HUES64 (cell line): Measurements from ENCODE around the gene KRTAP10-8.
"Not testable (repeated sequence)": the region's sequence is repeated elsewhere in the genome, so short reads cannot be mapped to it uniquely, and the experiment has no call there.

ENCODE experiments used
- H3K27ac ChIP-seq: 2 replicates; pipeline ENCODE4 v1.7.0; 2013; ENCODE audit warnings: low read depth, low read length, inconsistent platforms
- H3K27me3 ChIP-seq: 2 replicates; pipeline ENCODE4 v1.6.1; 2013; ENCODE audit warnings: mild to moderate bottlenecking, low read length; ENCODE audit not compliant: insufficient read depth
- H3K36me3 ChIP-seq: 2 replicates; pipeline ENCODE4 v1.6.1; 2013; ENCODE audit warnings: mild to moderate bottlenecking, low read length; ENCODE audit not compliant: insufficient read depth
- H3K4me1 ChIP-seq: 2 replicates; pipeline ENCODE4 v1.6.1; 2013; ENCODE audit warnings: mild to moderate bottlenecking, low read length, moderate library complexity; ENCODE audit not compliant: insufficient read depth
- H3K4me3 ChIP-seq: 2 replicates; pipeline ENCODE4 v1.5.1; 2013; ENCODE audit warnings: mild to moderate bottlenecking, low read length, moderate library complexity
- H3K9ac ChIP-seq: 2 replicates; pipeline ENCODE4 v1.6.1; 2013; ENCODE audit warnings: mild to moderate bottlenecking, low read depth, low read length
- H3K9me3 ChIP-seq: 2 replicates; pipeline ENCODE4 v1.6.1; 2013; ENCODE audit warnings: low read depth, low read length; ENCODE audit not compliant: insufficient read depth
- WGBS: fragments of 150-250, 120-280 bp; methylation state at CpG from one replicate; pipeline ENCODE4 v1.1.7; 2013; ENCODE audit warnings: missing lambda C conversion rate; 5-methylcytosine and 5-hydroxymethylcytosine counted together

The KRTAP10-8 gene

DNA sequence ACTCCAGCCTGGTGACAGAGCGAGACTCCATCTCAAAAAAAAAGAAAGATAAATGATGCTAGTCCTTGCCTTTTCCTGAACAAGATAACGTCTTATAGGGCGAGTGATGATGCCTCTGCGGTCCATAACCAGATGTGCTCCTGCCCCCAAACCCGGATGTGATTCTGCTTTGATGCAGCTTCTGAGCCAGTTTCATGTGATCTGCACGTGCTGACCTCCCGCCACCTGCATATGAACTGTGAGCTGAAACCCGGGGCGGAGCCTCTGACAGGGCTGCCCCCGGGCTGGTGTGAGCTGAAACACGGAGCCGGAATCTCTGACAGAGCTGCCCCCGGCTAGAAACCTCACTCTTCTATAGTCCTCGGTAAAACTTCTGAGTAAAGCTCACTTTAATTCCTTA, 41.2 kb downstream of the KRTAP10-8 start:
- Histone ChIP-seq H3K36me3 (no peaks in the 10 kb centered on the region), H3K9ac (no peak overlapping the region), H3K27me3 (no peaks in the 10 kb centered on the region), H3K4me1 (no peaks in the 10 kb centered on the region), H3K4me3 (no peak overlapping the region), H3K9me3 (no peaks in the 10 kb centered on the region), H3K27ac (no peak overlapping the region)
- WGBS, result 83% methylated on average over 14 of the region's 14 CpGs

DNA sequence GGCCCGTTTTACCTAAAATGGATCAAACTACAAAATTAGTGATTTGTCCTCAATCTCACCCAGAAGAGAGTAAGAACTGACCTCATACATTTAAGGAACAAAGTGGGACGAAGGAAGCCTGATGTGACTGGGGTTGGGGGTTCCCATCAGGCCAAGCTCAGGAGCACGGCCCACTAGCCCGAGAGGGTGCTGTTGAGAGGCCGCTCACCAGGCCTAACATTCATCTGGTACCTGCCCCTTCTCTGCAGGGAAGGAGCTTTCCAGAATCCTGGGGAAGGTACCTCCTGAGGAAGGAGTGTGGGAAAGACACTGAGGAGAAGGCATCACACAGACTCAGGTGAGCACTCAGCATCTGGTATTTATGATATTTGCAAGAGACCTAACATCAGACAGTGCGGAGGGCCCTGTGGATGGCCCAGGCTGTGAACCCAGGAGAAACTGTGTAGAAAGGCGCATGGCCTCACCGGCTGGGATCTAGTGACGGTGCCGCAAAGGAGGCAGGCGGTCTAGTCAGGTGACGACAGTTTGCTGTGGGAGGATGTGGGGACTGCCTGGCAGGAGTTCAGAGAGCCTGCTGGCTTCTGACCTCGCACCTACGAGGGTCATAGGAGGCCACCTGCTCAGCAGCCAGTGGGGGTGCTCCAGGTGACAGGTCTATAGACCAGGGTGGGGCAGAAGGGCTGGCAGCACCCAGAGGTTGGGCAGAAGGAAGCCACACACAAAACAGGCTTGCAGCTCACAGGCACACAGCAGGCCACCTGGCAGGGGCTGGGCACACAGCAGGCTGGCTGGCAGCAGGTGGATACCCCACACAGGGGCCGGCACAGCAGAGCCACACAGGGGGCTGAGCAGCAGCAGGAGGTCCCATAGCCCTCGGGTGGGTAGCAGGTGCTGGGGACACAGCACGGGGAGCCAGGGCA, 42.0 kb downstream of the KRTAP10-8 start:
- no peaks in the 10 kb centered on the region for H3K27me3 ChIP-seq
- no peaks in the 10 kb centered on the region for H3K9me3 ChIP-seq
- 89% methylated on average over 17 of the region's 17 CpGs for WGBS

DNA sequence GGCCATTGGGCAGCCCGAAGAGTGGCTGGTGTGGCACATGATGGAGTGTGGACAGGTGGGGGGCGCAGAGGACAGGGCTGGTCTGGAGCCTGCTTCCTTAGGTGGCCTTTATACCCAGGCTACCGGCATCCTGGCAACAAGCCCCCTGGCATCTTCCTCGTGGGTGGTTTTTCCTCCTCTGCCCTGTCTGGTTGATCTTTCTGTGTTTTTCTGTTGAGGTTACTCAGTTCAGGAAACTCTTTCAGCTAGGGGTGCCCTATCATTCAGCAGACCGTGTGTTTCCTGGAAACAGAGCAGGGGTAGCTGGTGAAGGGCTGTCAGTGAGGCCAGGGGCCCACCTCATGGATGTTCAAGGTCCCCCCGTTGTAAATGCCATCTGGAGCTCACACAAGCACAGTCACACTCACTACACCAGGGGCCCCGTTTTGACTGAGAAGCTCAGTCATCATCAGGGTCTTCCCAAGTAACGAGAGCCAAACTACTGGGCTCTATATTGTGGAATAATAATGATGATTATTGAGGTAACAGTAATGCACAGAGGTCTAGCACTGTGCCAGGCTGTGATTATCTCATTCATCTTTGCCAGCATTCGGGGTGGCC, 42.8 kb downstream of the KRTAP10-8 start, which contains the start of gene KRTAP12-4:
Gene KRTAP12-4 (minus strand): TSS at position 84 of the 600 bp plus-strand sequence. CDS start 45 bp downstream, at position 39.
- Histone ChIP-seq H3K4me3 (no peak within 1 kb of the TSS), H3K36me3 (no peaks in the 10 kb centered on the region), H3K27ac (no peak within 1 kb of the TSS), H3K4me1 (peaks cover 13% of the 10 kb centered on the region), H3K9ac (no peak within 1 kb of the TSS), H3K27me3 (no peaks in the 10 kb centered on the region), H3K9me3 (no peaks in the 10 kb centered on the region)
- 92% methylated on average over 9 of the region's 9 CpGs for WGBS

More for the DNA sequence above, 42.0 kb downstream of the KRTAP10-8 start:
- H3K9ac ChIP-seq, result no peak overlapping the region
- peaks cover 5% of the 10 kb centered on the region; the same call in 1 of the 2 replicates for H3K4me1 ChIP-seq
- H3K27ac ChIP-seq, result no peak overlapping the region
- no peak overlapping the region for H3K4me3 ChIP-seq
- no peaks in the 10 kb centered on the region for H3K36me3 ChIP-seq

DNA sequence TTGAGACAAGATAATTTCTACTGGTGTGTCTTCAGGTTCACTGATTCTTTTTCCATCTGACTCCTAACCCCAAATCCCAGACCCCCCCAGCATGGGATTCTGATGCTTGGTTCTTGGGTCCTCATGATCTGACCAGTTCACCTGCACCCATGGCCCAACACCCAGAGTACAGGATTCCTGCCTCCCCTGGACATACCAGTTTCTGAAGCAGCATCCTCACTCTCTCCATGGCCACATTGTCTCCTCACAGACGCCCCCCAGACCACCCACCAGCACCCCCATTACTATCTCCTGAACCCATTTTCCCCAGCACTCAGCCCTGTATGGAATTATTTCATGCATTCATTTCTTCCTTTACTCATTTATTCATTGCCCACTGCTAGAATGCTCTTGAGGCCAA, 45.0 kb downstream of the KRTAP10-8 start:
- Histone ChIP-seq H3K9me3 (no peaks in the 10 kb centered on the region), H3K36me3 (no peaks in the 10 kb centered on the region), H3K27me3 (no peaks in the 10 kb centered on the region), H3K27ac (no peak overlapping the region), H3K4me3 (no peak overlapping the region), H3K4me1 (peaks cover 25% of the 10 kb centered on the region), H3K9ac (no peak overlapping the region)
- WGBS, result 76% methylated on average over 1 of the region's 1 CpG

DNA sequence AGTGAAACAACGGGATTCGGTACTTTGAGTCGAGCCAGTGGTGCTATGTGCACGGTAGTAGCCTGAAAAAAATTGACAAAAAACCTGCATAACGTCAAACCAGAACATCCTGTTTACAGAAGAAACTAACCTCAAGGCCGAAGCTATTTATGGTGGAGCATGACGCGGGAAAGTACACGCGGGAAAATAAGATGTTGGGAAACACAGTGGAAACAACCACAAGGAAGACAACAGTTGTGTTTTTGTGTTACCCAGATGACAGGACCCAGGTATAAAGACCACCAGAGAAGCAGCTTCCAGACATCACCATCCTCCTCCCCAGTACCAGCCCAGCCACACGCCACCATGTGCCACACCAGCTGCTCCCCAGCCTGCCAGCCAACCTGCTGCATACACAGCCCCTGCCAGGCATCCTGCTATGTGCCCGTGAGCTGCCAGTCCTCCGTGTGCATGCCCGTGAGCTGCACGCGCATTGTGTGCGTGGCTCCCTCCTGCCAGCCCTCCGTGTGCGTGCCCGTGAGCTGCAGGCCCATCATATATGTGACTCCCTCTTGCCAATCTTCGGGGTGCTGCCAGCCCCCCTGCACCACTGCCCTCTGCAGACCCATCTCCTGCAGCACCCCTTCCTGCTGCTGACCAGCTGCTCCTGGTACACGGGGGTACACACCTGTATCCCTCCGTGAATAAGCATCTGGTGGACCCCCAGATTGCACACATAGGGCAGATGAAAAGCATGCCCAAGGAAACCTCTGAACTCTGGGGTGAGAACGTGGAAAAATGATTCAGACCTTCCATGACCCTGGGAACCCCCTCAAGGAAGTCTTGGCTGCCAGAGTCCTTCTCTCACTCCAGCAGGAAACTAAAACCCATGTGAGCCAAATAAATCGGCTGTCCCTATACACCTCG, 46.0 kb downstream of the KRTAP10-8 start, which contains the start of gene KRTAP12-3:
Gene KRTAP12-3 (plus strand): TSS at position 298 of the 906 bp plus-strand sequence. CDS start 48 bp downstream, at position 346.
- no peaks in the 10 kb centered on the region for H3K36me3 ChIP-seq
- no peaks in the 10 kb centered on the region for H3K27me3 ChIP-seq
- H3K27ac ChIP-seq, result no peak within 1 kb of the TSS
- no peaks in the 10 kb centered on the region for H3K9me3 ChIP-seq
- H3K9ac ChIP-seq, result no peak within 1 kb of the TSS
- peaks cover 25% of the 10 kb centered on the region for H3K4me1 ChIP-seq
- 94% methylated on average over 26 of the region's 26 CpGs for WGBS
- H3K4me3 ChIP-seq, result no peak within 1 kb of the TSS

DNA sequence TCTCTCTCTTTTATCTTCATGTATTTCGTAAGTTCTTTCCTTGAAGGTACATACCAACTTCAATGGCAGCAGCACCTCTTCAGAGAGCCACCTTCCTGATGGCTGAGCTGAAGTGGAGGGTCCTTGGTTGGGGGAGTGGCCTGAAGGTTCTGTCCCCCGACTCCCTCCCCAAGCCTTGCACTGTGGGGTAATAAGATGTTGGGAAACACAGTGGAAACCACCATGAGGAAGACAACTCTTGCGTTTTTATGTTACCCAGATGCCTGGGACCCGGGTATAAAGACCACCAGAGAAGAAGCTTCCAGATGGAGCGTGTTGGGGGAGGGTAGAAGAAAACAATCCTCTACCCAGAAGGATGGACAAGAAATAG, 46.6 kb downstream of the KRTAP10-8 start:
- Histone ChIP-seq H3K9me3 (no peaks in the 10 kb centered on the region), H3K27ac (no peak overlapping the region), H3K4me1 (peaks cover 25% of the 10 kb centered on the region), H3K27me3 (no peaks in the 10 kb centered on the region), H3K4me3 (no peak overlapping the region), H3K9ac (no peak overlapping the region), H3K36me3 (no peaks in the 10 kb centered on the region)
- 94% methylated on average over 5 of the region's 5 CpGs for WGBS

DNA sequence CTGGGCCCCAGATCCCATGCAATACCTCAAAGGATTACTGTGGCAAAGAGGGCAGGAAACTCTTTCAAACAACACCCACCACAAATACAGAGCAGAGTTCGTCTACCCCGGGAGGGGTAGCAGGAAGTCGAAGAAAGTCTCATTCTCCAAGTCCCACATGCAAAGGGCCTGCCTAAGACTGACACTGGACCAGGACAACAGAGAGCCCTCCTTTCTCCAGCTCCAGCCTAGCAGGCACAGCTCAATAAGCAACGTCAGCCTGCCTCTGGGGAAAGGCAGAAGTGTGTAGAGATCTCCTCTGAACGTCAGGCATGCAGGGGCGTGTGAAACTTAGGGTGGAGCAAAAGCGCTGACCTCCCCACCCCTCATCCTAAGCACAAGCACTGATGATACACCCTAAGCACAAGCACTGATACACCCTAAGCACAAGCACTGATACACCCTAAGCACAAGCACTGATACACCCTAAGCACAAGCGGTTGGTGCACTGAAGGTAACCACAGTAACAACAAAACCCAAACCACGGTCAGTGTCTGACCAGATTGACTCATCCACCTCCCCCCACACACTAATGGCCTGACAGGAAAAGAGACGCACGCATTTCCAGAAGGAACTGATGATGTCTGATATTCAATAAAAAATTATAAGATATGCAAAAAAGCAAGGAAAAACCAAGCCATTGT, 47.2 kb downstream of the KRTAP10-8 start:
- Histone ChIP-seq H3K9me3 (no peaks in the 10 kb centered on the region), H3K4me1 (peaks cover 25% of the 10 kb centered on the region), H3K36me3 (no peaks in the 10 kb centered on the region), H3K27ac (no peak overlapping the region), H3K4me3 (no peak overlapping the region), H3K27me3 (no peaks in the 10 kb centered on the region), H3K9ac (no peak overlapping the region)
- WGBS, result 74% methylated on average over 9 of the region's 11 CpGs

DNA sequence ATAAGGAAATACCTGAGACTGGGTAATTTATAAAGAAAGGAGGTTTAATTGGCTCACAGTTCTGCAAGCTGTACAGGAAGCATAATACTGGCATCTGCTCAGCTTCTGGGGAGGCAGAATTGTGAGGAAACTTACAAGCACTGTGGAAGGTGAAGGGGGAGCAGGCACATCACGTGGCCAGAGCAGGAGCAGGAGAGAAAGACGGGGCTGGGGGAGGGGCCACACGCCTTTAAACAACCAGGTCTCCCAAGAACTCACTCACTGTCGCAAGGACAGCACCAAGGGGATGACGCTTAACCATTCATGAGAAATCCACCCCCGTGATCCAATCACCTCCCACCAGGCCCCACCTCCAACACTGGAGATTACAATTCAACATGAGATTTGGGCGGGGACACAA, 49.7 kb downstream of the KRTAP10-8 start:
- H3K4me3 ChIP-seq, H3K27ac ChIP-seq: not testable (repeated sequence)
- WGBS, result 36% methylated on average over 6 of the region's 7 CpGs

More for the DNA sequence above, 49.7 kb downstream of the KRTAP10-8 start:
- not testable (repeated sequence) for H3K36me3 ChIP-seq, H3K27me3 ChIP-seq, H3K9me3 ChIP-seq, H3K9ac ChIP-seq
- peaks cover 25% of the 10 kb centered on the region for H3K4me1 ChIP-seq
